HAP-1 (cell line): ENCODE results near the gene C7orf57.

Source experiments
- DNase-seq, 2 experiments: peaks; one replicate each; pipeline ENCODE4 v3.0.0-alpha.2; 2016 to 2020; ENCODE audit warnings: low spot score in 2 of 2
- H3K27me3 ChIP-seq: fragments of 250-450 bp; sonication (Bioruptor Pico); 2 replicates; pipeline ENCODE4 v1.5.1; 2020; ENCODE audit warnings: low read depth, mild to moderate bottlenecking, moderate library complexity
- H3K36me3 ChIP-seq: fragments of 250-450 bp; sonication (Bioruptor Pico); replicated peaks from 2 replicates; pipeline ENCODE4 v1.5.1; 2020; ENCODE audit warnings: mild to moderate bottlenecking
- H3K4me1 ChIP-seq: fragments of 250-450 bp; sonication (Bioruptor Pico); 2 replicates; pipeline ENCODE4 v1.5.1; 2020; ENCODE audit warnings: mild to moderate bottlenecking
- H3K4me3 ChIP-seq: fragments of 250-450 bp; sonication (Bioruptor Pico); 2 replicates; pipeline ENCODE4 v1.5.1; 2020; ENCODE audit warnings: mild to moderate bottlenecking, moderate library complexity
- H3K9me3 ChIP-seq: fragments of 250-450 bp; sonication (Bioruptor Pico); 2 replicates; pipeline ENCODE4 v1.5.1; 2020; ENCODE audit warnings: mild to moderate bottlenecking, moderate library complexity
- in situ Hi-C: fragments of 300-500 bp; cut with MboI; formaldehyde crosslinking; loops from 3 replicates; pipeline ENCODE4 v1.14.3; 2020; ENCODE audit warnings: low sequenced_read_pairs, inconsistent platforms, mixed read lengths

C7orf57 gene

GRCh38 chr7:48009954-48010353 is 25.4 kb upstream of the C7orf57 start:
- no peaks in the 10 kb centered on the region for H3K36me3 ChIP-seq
- no peaks in the 10 kb centered on the region for H3K9me3 ChIP-seq
- in situ Hi-C loops: no loop called here
- no peak for DNase-seq
- no peaks in the 10 kb centered on the region for H3K27me3 ChIP-seq
- H3K4me3 ChIP-seq: no peak overlapping the region
- peaks cover 1% of the 10 kb centered on the region for H3K4me1 ChIP-seq

DNA sequence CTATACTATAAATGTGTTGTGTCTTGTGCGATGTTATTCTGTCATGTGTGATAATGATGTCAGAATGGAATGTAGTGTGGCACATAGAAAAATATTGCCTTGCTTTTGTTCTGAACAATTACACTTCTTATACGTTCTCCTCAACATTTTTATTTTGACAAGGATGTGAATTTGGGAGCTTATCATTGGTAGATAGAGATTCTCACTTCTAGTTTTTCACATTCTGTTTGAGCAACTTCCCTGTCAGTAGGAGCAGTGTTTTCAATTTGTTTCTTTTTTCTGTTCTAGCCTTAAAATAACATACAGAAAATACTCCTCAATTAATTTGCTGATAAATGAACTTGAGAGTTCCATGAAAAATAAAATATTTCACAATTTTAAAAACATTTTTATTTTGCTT is 24.0 kb upstream of the C7orf57 start:
- Histone ChIP-seq H3K9me3 (no peaks in the 10 kb centered on the region), H3K4me3 (no peak overlapping the region), H3K36me3 (no peaks in the 10 kb centered on the region), H3K27me3 (no peaks in the 10 kb centered on the region), H3K4me1 (no peaks in the 10 kb centered on the region)
- DNase-seq: no peak
- in situ Hi-C loops: no loop called here

GRCh38 chr7:48011951-48012350 is 23.4 kb upstream of the C7orf57 start:
- no peaks in the 10 kb centered on the region for H3K27me3 ChIP-seq
- H3K4me1 ChIP-seq: no peaks in the 10 kb centered on the region
- no peaks in the 10 kb centered on the region for H3K36me3 ChIP-seq
- no peaks in the 10 kb centered on the region for H3K9me3 ChIP-seq
- DNase-seq: no peak
- in situ Hi-C loops: no loop called here
- H3K4me3 ChIP-seq: no peak overlapping the region

DNA sequence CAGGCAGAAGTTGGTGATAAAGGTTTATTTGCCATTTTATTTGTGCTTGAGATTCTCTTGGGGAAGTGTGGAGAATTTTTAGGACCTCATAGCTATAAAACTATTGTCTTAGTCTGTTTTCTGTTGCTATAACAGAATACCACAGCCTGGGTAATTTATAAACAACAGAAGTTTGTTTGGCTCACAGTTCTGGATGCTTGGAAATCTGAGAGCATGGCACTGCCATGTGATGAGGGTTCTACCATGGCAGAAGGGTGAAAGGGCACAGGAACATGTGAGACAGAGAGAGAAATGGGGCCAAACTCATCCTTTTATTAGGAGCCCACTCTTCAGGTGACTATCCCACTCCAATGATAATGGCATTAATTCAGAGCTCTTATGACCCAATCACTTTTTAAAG is 18.7 kb upstream of the C7orf57 start:
- Histone ChIP-seq H3K36me3 (no peaks in the 10 kb centered on the region), H3K4me3 (no peak overlapping the region), H3K9me3 (no peaks in the 10 kb centered on the region), H3K27me3 (no peaks in the 10 kb centered on the region), H3K4me1 (no peaks in the 10 kb centered on the region)
- no peak for DNase-seq
- in situ Hi-C loops: no loop called here

DNA sequence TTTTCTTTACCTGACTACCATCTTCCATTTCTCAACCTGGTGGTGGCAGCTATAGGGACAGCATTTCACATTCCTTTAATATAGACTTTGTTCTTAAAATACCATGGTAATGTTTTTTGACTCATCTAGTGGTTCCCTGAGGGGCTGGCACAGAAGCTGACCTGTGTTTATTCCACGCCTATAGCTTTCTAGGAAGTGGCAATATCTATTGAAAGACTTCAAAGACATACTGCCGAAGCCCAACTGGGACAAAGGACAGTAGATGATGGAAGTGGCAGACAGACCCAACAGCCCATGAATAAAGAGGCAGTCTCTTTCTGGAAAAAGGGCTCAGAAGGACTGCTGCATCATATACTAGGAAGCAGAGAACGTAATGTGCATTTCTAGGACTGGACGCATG is 17.7 kb upstream of the C7orf57 start:
- no peak for DNase-seq
- Histone ChIP-seq H3K4me3 (no peak overlapping the region), H3K9me3 (no peaks in the 10 kb centered on the region), H3K4me1 (no peaks in the 10 kb centered on the region), H3K36me3 (no peaks in the 10 kb centered on the region), H3K27me3 (no peaks in the 10 kb centered on the region)
- in situ Hi-C loops: no loop called here

DNA sequence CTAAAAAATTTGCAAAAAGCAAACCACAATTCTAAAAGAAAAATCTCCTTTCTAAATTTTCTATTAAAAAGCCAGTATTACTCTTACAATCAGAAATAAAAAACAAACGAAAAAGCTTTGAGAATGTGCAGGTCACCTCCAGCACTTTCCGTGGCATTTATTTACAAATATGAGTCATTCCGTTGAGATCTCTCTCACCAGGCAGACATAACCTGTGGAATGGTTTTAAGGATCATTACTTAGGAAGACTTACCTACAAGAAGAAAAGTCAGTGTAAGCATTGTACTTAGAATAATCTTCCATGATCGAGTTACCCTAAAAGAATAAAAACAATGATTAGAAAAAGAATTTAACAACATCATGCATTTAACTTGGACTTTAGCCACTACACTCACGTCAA is 9.7 kb upstream of the C7orf57 start:
- Histone ChIP-seq H3K9me3 (no peaks in the 10 kb centered on the region), H3K4me3 (no peak overlapping the region), H3K4me1 (no peaks in the 10 kb centered on the region), H3K27me3 (peaks cover 10% of the 10 kb centered on the region), H3K36me3 (no peaks in the 10 kb centered on the region)
- in situ Hi-C loops: no loop called here
- DNase-seq: no peak

DNA sequence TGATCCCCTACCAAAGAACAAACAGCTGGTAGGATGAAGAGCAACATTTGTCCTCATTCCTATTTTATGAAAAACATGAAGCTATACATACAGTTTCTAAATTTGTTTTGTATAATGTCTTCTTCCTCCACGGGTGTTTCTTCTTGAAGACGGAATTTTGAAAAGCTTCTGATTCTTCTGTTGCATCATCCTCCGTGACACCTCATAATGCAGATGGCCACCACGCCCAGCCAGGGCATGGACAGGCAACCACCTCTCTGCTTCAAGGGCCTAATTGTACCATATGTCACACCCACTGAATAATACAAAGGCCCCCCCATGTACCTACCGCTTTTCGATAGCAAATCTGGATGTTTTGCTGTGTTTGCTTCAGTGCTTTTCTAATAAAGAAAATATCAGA is 6.4 kb upstream of the C7orf57 start, which contains the start of gene SUN3:
Gene SUN3 (minus strand): TSS at position 170 of the 400 bp plus-strand sequence. CDS start 169 bp downstream, at position 1.
- no peaks in the 10 kb centered on the region for H3K36me3 ChIP-seq
- peaks cover 13% of the 10 kb centered on the region for H3K27me3 ChIP-seq
- in situ Hi-C loops: no loop called here
- H3K4me3 ChIP-seq: no peak within 1 kb of the TSS
- no peak for DNase-seq
- no peaks in the 10 kb centered on the region for H3K9me3 ChIP-seq
- no peaks in the 10 kb centered on the region for H3K4me1 ChIP-seq

GRCh38 chr7:48031111-48031510 is 4.2 kb upstream of the C7orf57 start:
- Histone ChIP-seq H3K4me3 (no peak overlapping the region), H3K9me3 (no peaks in the 10 kb centered on the region), H3K27me3 (peaks cover 13% of the 10 kb centered on the region), H3K36me3 (no peaks in the 10 kb centered on the region), H3K4me1 (no peaks in the 10 kb centered on the region)
- DNase-seq: no peak
- in situ Hi-C loops: no loop called here

GRCh38 chr7:48033922-48034321 is 1.4 kb upstream of the C7orf57 start:
- no peak overlapping the region for H3K4me3 ChIP-seq
- no peaks in the 10 kb centered on the region for H3K9me3 ChIP-seq
- no peaks in the 10 kb centered on the region for H3K4me1 ChIP-seq
- 0 out of 2 replicates have a peak, but pooled peaks cover 3% of the 10 kb centered on the region for H3K27me3 ChIP-seq
- in situ Hi-C loops: no loop called here
- DNase-seq: no peak
- H3K36me3 ChIP-seq: no peaks in the 10 kb centered on the region

GRCh38 chr7:48035967-48036478 is 680 bp downstream of the C7orf57 start:
- in situ Hi-C loops: no loop called here

GRCh38 chr7:48038815-48039506 is 3.6 kb downstream of the C7orf57 start:
- no peak overlapping the region for H3K4me3 ChIP-seq
- H3K9me3 ChIP-seq: no peaks in the 10 kb centered on the region
- no peaks in the 10 kb centered on the region for H3K4me1 ChIP-seq
- in situ Hi-C loops: no loop called here
- H3K27me3 ChIP-seq: no peaks in the 10 kb centered on the region
- DNase-seq: no peak
- H3K36me3 ChIP-seq: no peaks in the 10 kb centered on the region

More at GRCh38 chr7:48035967-48036478, 680 bp downstream of the C7orf57 start:
- 0 out of 2 replicates have a peak, but pooled peaks cover 3% of the 10 kb centered on the region for H3K27me3 ChIP-seq
- DNase-seq: no peak
- H3K4me3 ChIP-seq: peak overlapping the region; percentile 49
- no peaks in the 10 kb centered on the region for H3K36me3 ChIP-seq
- H3K4me1 ChIP-seq: no peaks in the 10 kb centered on the region
- H3K9me3 ChIP-seq: no peaks in the 10 kb centered on the region

DNA sequence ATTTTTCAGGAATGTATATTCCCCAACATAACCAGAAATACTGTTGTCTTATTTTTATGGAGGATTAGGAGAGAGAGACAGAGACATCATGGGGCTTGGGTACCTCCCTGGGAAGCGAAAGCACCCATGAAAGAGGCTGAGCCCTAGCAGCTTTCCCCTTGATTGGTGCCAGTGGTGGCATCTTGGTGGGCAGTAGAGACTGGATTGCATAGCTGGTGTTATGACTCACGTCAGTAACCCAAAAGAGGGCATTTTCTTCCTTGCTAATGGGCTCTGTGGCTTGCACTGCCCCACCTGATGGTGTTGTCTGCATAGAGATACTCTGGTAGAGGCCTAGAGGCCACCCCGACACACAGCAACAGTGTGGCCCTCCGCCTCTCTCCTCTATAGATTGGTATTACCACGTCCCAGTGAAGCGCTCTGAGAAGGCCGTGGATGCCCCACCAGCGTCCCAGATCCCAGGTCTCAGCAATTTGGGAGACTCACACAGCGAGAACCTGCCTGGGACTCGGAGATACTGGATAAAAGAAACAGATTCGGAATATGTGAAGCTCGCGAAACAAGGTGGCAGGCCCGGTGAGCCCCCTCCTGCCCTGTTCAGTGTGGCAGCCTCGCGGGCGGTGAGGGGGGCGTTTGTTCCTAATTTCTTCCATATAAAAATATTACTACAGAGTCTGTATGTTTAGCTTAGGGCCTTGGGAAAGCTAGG is 5.8 kb downstream of the C7orf57 start:
- in situ Hi-C loops: no loop called here

DNA sequence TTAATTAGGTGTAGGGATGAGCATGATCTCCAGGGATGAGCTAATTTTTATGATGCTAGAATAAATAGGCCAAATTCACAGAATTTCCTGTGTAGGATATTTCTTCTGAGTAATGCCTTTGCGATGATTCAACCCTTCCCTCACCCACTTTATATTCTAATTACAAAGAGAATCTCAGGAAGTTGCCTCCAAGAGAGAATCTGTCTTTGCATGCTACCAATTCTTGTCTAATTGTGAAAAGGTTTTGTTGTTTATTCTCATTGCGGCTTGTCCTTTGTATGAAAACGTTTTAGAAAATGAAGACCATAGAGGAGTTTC is 6.3 kb downstream of the C7orf57 start:
- Histone ChIP-seq H3K4me3 (no peak overlapping the region), H3K27me3 (no peaks in the 10 kb centered on the region), H3K9me3 (no peaks in the 10 kb centered on the region), H3K36me3 (no peaks in the 10 kb centered on the region), H3K4me1 (no peaks in the 10 kb centered on the region)
- in situ Hi-C loops: no loop called here
- DNase-seq: no peak

More for the DNA sequence above, 5.8 kb downstream of the C7orf57 start:
- Histone ChIP-seq H3K9me3 (no peaks in the 10 kb centered on the region), H3K4me3 (no peak overlapping the region), H3K27me3 (no peaks in the 10 kb centered on the region), H3K4me1 (no peaks in the 10 kb centered on the region), H3K36me3 (no peaks in the 10 kb centered on the region)
- no peak for DNase-seq

DNA sequence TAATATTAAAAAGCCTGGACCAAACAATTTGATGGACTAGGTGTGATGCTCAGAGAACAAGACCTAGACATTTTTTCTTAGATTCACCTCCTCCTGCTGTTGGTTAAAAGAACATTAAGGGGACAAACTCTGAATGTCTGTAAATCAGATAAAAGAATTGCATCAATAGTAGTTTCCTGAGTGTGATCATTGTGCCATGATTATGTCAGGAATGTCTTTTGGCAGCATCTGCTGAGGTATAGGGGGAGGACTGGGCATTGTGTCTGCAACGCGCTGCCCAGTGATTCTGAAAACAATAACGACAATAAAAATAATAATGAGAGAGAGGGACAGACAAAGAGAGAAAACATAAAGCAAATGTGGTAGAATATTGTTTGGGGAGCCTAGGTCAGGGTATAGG is 6.9 kb downstream of the C7orf57 start:
- H3K27me3 ChIP-seq: no peaks in the 10 kb centered on the region
- H3K9me3 ChIP-seq: no peaks in the 10 kb centered on the region
- DNase-seq: no peak
- in situ Hi-C loops: no loop called here
- H3K36me3 ChIP-seq: no peaks in the 10 kb centered on the region
- H3K4me3 ChIP-seq: no peak overlapping the region
- no peaks in the 10 kb centered on the region for H3K4me1 ChIP-seq
